H1 (cell line): ENCODE measurements around the gene GEN1. TPM values are rescaled to one million over a fixed set of nuclear protein-coding genes. Genes with fewer than 3 reads are reported as not detected.

Experiments
- CTCF ChIA-PET: fragments of 300-600 bp; sonication (Branson Sonifier 250); formaldehyde crosslinking; loops from one replicate; lab custom pipeline; 2021; ENCODE audit not compliant: partially characterized antibody; lab: Charles Lee
- POLR2A ChIA-PET: fragments of 300-600 bp; sonication (Branson Sonifier 250); formaldehyde crosslinking; loops from one replicate; lab custom pipeline; 2021; ENCODE audit warnings: inconsistent platforms; ENCODE audit not compliant: partially characterized antibody; lab: Charles Lee
- DNase-seq, 2 experiments: peaks; one replicate each; pipeline versions ENCODE4 v3.0.0 to v3.0.0-alpha.2; 2010 to 2022; ENCODE audit warnings: low spot score in 2 of 2, low read depth in 1 of 2, mixed read lengths in 1 of 2
- FAIRE-seq: peaks from 2 replicates; lab custom pipeline; 2011; peaks lifted over from hg19 to GRCh38; lab: Jason Lieb, UNC
- H2AFZ ChIP-seq: 2 replicates; pipeline ENCODE4 v1.8.1; 2012; ENCODE audit warnings: low read length, inconsistent platforms
- H2AK5ac ChIP-seq: 2 replicates; pipeline ENCODE4 v1.6.1; 2013; ENCODE audit warnings: low read depth, low read length
- H2BK120ac ChIP-seq: replicated peaks from 2 replicates; pipeline ENCODE3; 2013; ENCODE audit warnings: low read depth, low read length, inconsistent platforms
- H2BK12ac ChIP-seq: 2 replicates; pipeline ENCODE4 v1.6.1; 2013; ENCODE audit warnings: low read depth, low read length
- H2BK15ac ChIP-seq: 2 replicates; pipeline ENCODE4 v1.6.1; 2013; ENCODE audit warnings: low read length
- H2BK20ac ChIP-seq: 2 replicates; pipeline ENCODE4 v1.6.1; 2013; ENCODE audit warnings: low read length
- H2BK5ac ChIP-seq: 2 replicates; pipeline ENCODE4 v1.6.1; 2013; ENCODE audit warnings: low read depth, low read length
- H3K14ac ChIP-seq: 2 replicates; pipeline ENCODE4 v1.6.1; 2013; ENCODE audit warnings: inconsistent platforms; ENCODE audit not compliant: insufficient read length
- H3K18ac ChIP-seq: 2 replicates; pipeline ENCODE4 v1.6.1; 2013; ENCODE audit warnings: low read length; ENCODE audit errors: extremely low read depth
- H3K23ac ChIP-seq: 2 replicates; pipeline ENCODE4 v1.6.1; 2013; ENCODE audit warnings: inconsistent platforms; ENCODE audit not compliant: insufficient read length
- H3K23me2 ChIP-seq: 2 replicates; pipeline ENCODE4 v1.6.1; 2013; ENCODE audit warnings: low read depth, low read length
- H3K27ac ChIP-seq: 2 replicates; pipeline ENCODE4 v1.6.1; 2011; ENCODE audit warnings: low read depth, low read length, inconsistent platforms
- H3K27me3 ChIP-seq, 4 experiments: replicated peaks in 1 of 4; 1 replicate in 1 of 4; 2 replicates in 3 of 4; pipeline versions ENCODE4 v1.6.1 to v1.8.1; 2011 to 2013; ENCODE audit warnings: low read length in 3 of 4, mild to moderate bottlenecking in 3 of 4, inconsistent platforms in 2 of 4, mixed read lengths in 2 of 4, moderate library complexity in 1 of 4; ENCODE audit not compliant: control insufficient read depth in 3 of 4, insufficient read depth in 3 of 4; ENCODE audit errors: extremely low read depth in 1 of 4
- H3K36me3 ChIP-seq, 4 experiments: 2 replicates each; pipeline versions ENCODE4 v1.6.1 to v1.8.1; 2011 to 2013; ENCODE audit warnings: mild to moderate bottlenecking in 4 of 4, low read length in 3 of 4, moderate library complexity in 2 of 4, control low read depth in 1 of 4, inconsistent platforms in 1 of 4; ENCODE audit not compliant: insufficient read depth in 4 of 4, control insufficient read depth in 2 of 4
- H3K4ac ChIP-seq: replicated peaks from 2 replicates; pipeline ENCODE3; 2013; ENCODE audit warnings: low read length, low read depth, mixed read lengths, inconsistent platforms; ENCODE audit not compliant: insufficient read length
- H3K4me1 ChIP-seq, 4 experiments: replicated peaks in 1 of 4; 1 replicate in 1 of 4; 2 replicates in 3 of 4; pipeline versions ENCODE4 v1.6.1 to v1.8.1; 2011 to 2013; ENCODE audit warnings: low read length in 3 of 4, inconsistent platforms in 2 of 4, mixed read lengths in 1 of 4; ENCODE audit not compliant: insufficient read depth in 4 of 4, control insufficient read depth in 3 of 4
- H3K4me2 ChIP-seq, 2 experiments: 2 replicates each; pipeline versions ENCODE4 v1.6.1 to v1.8.1; 2011 to 2013; ENCODE audit warnings: low read depth in 2 of 2, low read length in 2 of 2, control low read depth in 1 of 2, inconsistent platforms in 1 of 2, mild to moderate bottlenecking in 1 of 2; ENCODE audit not compliant: insufficient read depth in 1 of 2
- H3K4me3 ChIP-seq, 4 experiments: fragments of 200-600, 300-600 bp in 1 of 4; sonication (generic), shearing (Covaris generic), sonication (Bioruptor Twin) in 1 of 4; 2 replicates each; pipeline versions ENCODE4 v1.5.1 to v1.8.1; 2011 to 2016; ENCODE audit warnings: low read length in 4 of 4, low read depth in 3 of 4, control low read depth in 2 of 4, inconsistent platforms in 2 of 4, mild to moderate bottlenecking in 2 of 4, mixed read lengths in 1 of 4, moderate library complexity in 1 of 4; ENCODE audit not compliant: insufficient read depth in 2 of 4; ENCODE audit errors: extremely low read depth in 1 of 4
- H3K56ac ChIP-seq: replicated peaks from 2 replicates; pipeline ENCODE3; 2013; ENCODE audit warnings: low read depth, mild to moderate bottlenecking, mixed read lengths, low read length, inconsistent platforms; ENCODE audit not compliant: insufficient read length
- H3K79me1 ChIP-seq: 2 replicates; pipeline ENCODE4 v1.6.1; 2013; ENCODE audit warnings: low read depth, low read length, control low read depth
- H3K79me2 ChIP-seq, 2 experiments: 2 replicates each; pipeline versions ENCODE4 v1.6.1 to v1.8.1; 2012 to 2013; ENCODE audit warnings: low read length in 2 of 2, mild to moderate bottlenecking in 2 of 2, inconsistent platforms in 1 of 2; ENCODE audit not compliant: insufficient read depth in 2 of 2, control insufficient read depth in 1 of 2
- H3K9ac ChIP-seq, 4 experiments: replicated peaks in 1 of 4; 1 replicate in 1 of 4; 2 replicates in 3 of 4; pipeline versions ENCODE4 v1.6.1 to v1.8.1; 2011 to 2013; ENCODE audit warnings: low read depth in 3 of 4, low read length in 3 of 4, control low read depth in 2 of 4, mild to moderate bottlenecking in 2 of 4, moderate library complexity in 2 of 4, inconsistent platforms in 1 of 4; ENCODE audit errors: extremely low read depth in 1 of 4
- H3K9me3 ChIP-seq, 2 experiments: 2 replicates each; pipeline versions ENCODE4 v1.6.1 to v1.8.1; 2012 to 2013; ENCODE audit warnings: mild to moderate bottlenecking in 2 of 2, moderate library complexity in 2 of 2, control low read depth in 1 of 2, inconsistent platforms in 1 of 2, low read depth in 1 of 2, low read length in 1 of 2, mixed read lengths in 1 of 2; ENCODE audit not compliant: insufficient read depth in 2 of 2
- H4K20me1 ChIP-seq, 2 experiments: replicated peaks in 1 of 2; 2 replicates each; pipeline versions ENCODE3 to v1.8.1; 2011 to 2013; ENCODE audit warnings: inconsistent platforms in 2 of 2, low read length in 2 of 2, mild to moderate bottlenecking in 1 of 2; ENCODE audit not compliant: insufficient read depth in 2 of 2, control insufficient read depth in 1 of 2
- H4K5ac ChIP-seq: 2 replicates; pipeline ENCODE4 v1.6.1; 2013; ENCODE audit warnings: low read length, low read depth, mixed read lengths, inconsistent platforms; ENCODE audit not compliant: insufficient read length
- H4K8ac ChIP-seq: 2 replicates; pipeline ENCODE4 v1.8.0; 2013; ENCODE audit warnings: mild to moderate bottlenecking, moderate library complexity, low read length, inconsistent platforms; ENCODE audit not compliant: insufficient read depth; ENCODE audit errors: extremely low read depth
- H4K91ac ChIP-seq: replicated peaks from 2 replicates; pipeline ENCODE3; 2013; ENCODE audit warnings: low read length, mixed read lengths, inconsistent platforms; ENCODE audit not compliant: insufficient read length
- BACH1 ChIP-seq: IDR thresholded peaks from 2 replicates; pipeline ENCODE4 v1.6.1; 2012; ENCODE audit warnings: low read length, improper control_type of control experiment
- CBX5 ChIP-seq: fragments of 300-800, 300-1000 bp; sonication (generic); IDR thresholded peaks from 2 replicates; pipeline ENCODE4 v1.7.1; 2016; ENCODE audit warnings: antibody characterized with exemption, low read length, low read depth
- CHD2 ChIP-seq: IDR thresholded peaks from 2 replicates; pipeline ENCODE4 v1.6.1; 2012; ENCODE audit warnings: low read length, improper control_type of control experiment
- CREB1 ChIP-seq: IDR thresholded peaks from 2 replicates; pipeline ENCODE4 v1.6.1; 2012; ENCODE audit warnings: inconsistent platforms
- EGR1 ChIP-seq: IDR thresholded peaks from 2 replicates; pipeline ENCODE4 v1.6.1; 2011; ENCODE audit warnings: low read depth, low read length, borderline replicate concordance
- HDAC6 ChIP-seq: IDR thresholded peaks from one replicate; pipeline ENCODE4 v1.7.1; 2012; ENCODE audit warnings: low read depth, mild to moderate bottlenecking, inconsistent platforms, low read length, moderate library complexity
- NRF1 ChIP-seq: IDR thresholded peaks from 2 replicates; pipeline ENCODE4 v1.6.1; 2011; ENCODE audit warnings: mild to moderate bottlenecking, low read depth, low read length, improper control_type of control experiment
- RBBP5 ChIP-seq: IDR thresholded peaks from 2 replicates; pipeline ENCODE4 v1.7.1; 2012; ENCODE audit warnings: low read depth, mild to moderate bottlenecking, inconsistent platforms, low read length, moderate library complexity, borderline replicate concordance
- SIRT6 ChIP-seq: IDR thresholded peaks from one replicate; pipeline ENCODE4 v1.7.1; 2012; ENCODE audit warnings: low read length, inconsistent platforms
- WGBS, 2 experiments: shearing (Covaris generic) in 1 of 2; methylation state at CpG; one replicate each; pipeline versions ENCODE4 v1.1.6 to v1.1.7; 2013 to 2015; ENCODE audit warnings: low lambda C conversion rate in 2 of 2, mixed read lengths in 2 of 2, inconsistent platforms in 1 of 2, low coverage in 1 of 2, missing lambda C conversion rate in 1 of 2; ENCODE audit not compliant: insufficient replicate concordance in 2 of 2, insufficient coverage in 1 of 2, insufficient read length in 1 of 2; ENCODE audit errors: extremely low coverage in 1 of 2, missing lambda C conversion rate in 1 of 2; 5-methylcytosine and 5-hydroxymethylcytosine counted together
- polyA plus RNA-seq, 7 experiments: library from polyadenylated mRNA; depleted of rRNA in 3 of 7; stranded (reverse) in 5 of 7; unstranded in 2 of 7; fragments of >200 nt in 5 of 7; fragments of 200-250 nt in 2 of 7; gene quantifications; 1 replicate in 5 of 7; 2 replicates in 1 of 7; 4 replicates in 1 of 7; pipeline versions ENCODE4 v1.2.1 to v1.2.3, GENCODE V29; 2011 to 2013; ENCODE audit warnings: missing spikeins in 2 of 7, mixed read lengths in 2 of 7
- total RNA-seq: library from RNA; stranded (reverse); fragmentation: NEBNext Ultra II Directional; extraction: Animal tissue kit (Norgen Biotek cat#: 25700); gene quantifications from 2 replicates; pipeline ENCODE4 v1.2.1, GENCODE V29; 2021
- TF ChIP-seq, protein P1 (sequence below): IDR thresholded peaks from 2 replicates; pipeline ENCODE4 v1.6.1; 2012; ENCODE audit warnings: inconsistent platforms

The GEN1 gene
- total and polyA plus RNA-seq, 2 of the 8 experiments (the other 6 are each of a cell fraction or from before 2014, with no cell fraction given): 6.9 to 19.2 TPM

DNA sequence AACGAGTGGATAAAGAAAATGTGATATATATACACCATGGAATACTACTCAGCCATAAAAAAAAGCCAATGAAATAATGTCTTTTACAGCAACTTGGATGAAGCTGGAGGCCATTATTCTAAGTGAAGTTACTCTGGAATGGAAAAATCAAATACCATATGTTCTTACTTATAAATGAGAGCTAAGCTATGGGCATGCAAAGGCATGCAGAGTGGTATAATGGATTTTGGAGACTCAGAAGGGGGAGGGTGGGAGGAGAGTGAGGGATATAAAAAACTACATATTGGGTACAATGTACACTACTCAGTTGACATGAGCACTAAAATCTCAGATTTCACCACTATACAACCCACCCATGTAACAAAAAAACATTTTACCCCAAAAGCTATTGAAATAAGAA lies 60.7 kb downstream of the GEN1 start:
- no peak overlapping the region for H3K4me3 ChIP-seq
- H3K79me1 ChIP-seq: no peaks in the 10 kb centered on the region
- TF ChIP-seq CHD2 (no peak), CBX5 (no peak), CREB1 (no peak), EGR1 (no peak), RBBP5 (no peak), HDAC6 (no peak), NRF1 (no peak), BACH1 (no peak), SIRT6 (no peak)
- TF ChIP-seq, protein P1, sequence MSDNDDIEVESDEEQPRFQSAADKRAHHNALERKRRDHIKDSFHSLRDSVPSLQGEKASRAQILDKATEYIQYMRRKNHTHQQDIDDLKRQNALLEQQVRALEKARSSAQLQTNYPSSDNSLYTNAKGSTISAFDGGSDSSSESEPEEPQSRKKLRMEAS: no peak
- TF ChIP-seq, all 59 proteins: peak for 0
- Histone ChIP-seq H3K23me2 (no peaks in the 10 kb centered on the region; the same call in 1 of the 2 replicates), H3K18ac (no peak overlapping the region), H2AK5ac (no peak overlapping the region), H4K91ac (no peak overlapping the region), H2BK12ac (no peak overlapping the region), H3K9me3 (no peaks in the 10 kb centered on the region), H3K14ac (no peak overlapping the region), H3K27me3 (peaks cover 0 to 2% (median under 1%) of the 10 kb centered on the region in 4 experiments; a peak in 2 of 7 replicates), H2BK120ac (no peak overlapping the region), H2AFZ (no peak overlapping the region), H2BK15ac (no peak overlapping the region), H3K4me2 (no peak overlapping the region), H3K56ac (no peak overlapping the region), H3K23ac (no peak overlapping the region), H3K4me1 (peaks cover 0 to 9% (median 1%) of the 10 kb centered on the region in 4 experiments; a peak in 4 of 7 replicates), H3K9ac (no peak overlapping the region), H4K5ac (no peak overlapping the region), H3K79me2 (no peaks in the 10 kb centered on the region), H3K4ac (no peak overlapping the region), H3K27ac (no peak overlapping the region), H2BK20ac (no peak overlapping the region), H3K36me3 (no peaks in the 10 kb centered on the region), H4K8ac (no peak overlapping the region), H2BK5ac (no peak overlapping the region), H4K20me1 (no peaks in the 10 kb centered on the region)
- no peak for DNase-seq
- WGBS, 2 experiments: 71% methylated on average over 1 of the region's 1 CpG; no CpG with 5 or more reads in 1 of the 2 experiments
- no peak for FAIRE-seq
- ChIA-PET POLR2A (no interaction called here), CTCF (interaction anchor here (4.2 kb wide), 1 partner anchor 16 kb away, joined by 17 read pairs; no protein-coding TSS in a partner anchor)
